H1 (cell line): ENCODE data around the gene VSTM2B. TPM values are rescaled to one million over a fixed set of nuclear protein-coding genes. Genes with fewer than 3 reads are reported as not detected.

Source experiments
- CBX5 ChIP-seq: fragments of 300-800, 300-1000 bp; sonication (generic); IDR thresholded peaks from 2 replicates; pipeline ENCODE4 v1.7.1; 2016; ENCODE audit warnings: antibody characterized with exemption, low read length, low read depth
- CHD2 ChIP-seq: IDR thresholded peaks from 2 replicates; pipeline ENCODE4 v1.6.1; 2012; ENCODE audit warnings: low read length, improper control_type of control experiment
- GABPA ChIP-seq: IDR thresholded peaks from 2 replicates; pipeline ENCODE4 v1.6.1; 2011; ENCODE audit warnings: mild to moderate bottlenecking, low read length, moderate library complexity, borderline replicate concordance; ENCODE audit not compliant: insufficient read depth
- KDM4A ChIP-seq: IDR thresholded peaks from one replicate; pipeline ENCODE4 v1.7.1; 2012; ENCODE audit warnings: low read depth, mild to moderate bottlenecking, moderate library complexity, low read length, inconsistent platforms; ENCODE audit not compliant: severe bottlenecking
- RXRA ChIP-seq: IDR thresholded peaks from 2 replicates; pipeline ENCODE4 v1.6.1; 2011; ENCODE audit warnings: low read depth, mild to moderate bottlenecking, low read length, moderate library complexity; ENCODE audit not compliant: insufficient read depth
- SAP30 ChIP-seq: fragments of 300-600 bp; sonication (generic); IDR thresholded peaks from 2 replicates; pipeline ENCODE4 v1.7.1; 2012; ENCODE audit warnings: low read length, moderate library complexity, mild to moderate bottlenecking, inconsistent platforms; ENCODE audit not compliant: insufficient read depth, insufficient replicate concordance
- SIX5 ChIP-seq: IDR thresholded peaks from 2 replicates; pipeline ENCODE4 v1.6.1; 2011; ENCODE audit warnings: mild to moderate bottlenecking, low read depth, low read length
- SP1 ChIP-seq: IDR thresholded peaks from 2 replicates; pipeline ENCODE4 v1.6.1; 2011; ENCODE audit warnings: low read depth, low read length
- SP2 ChIP-seq: IDR thresholded peaks from 2 replicates; pipeline ENCODE4 v1.6.1; 2012; ENCODE audit warnings: mild to moderate bottlenecking, low read length, inconsistent platforms
- polyA plus RNA-seq, 7 experiments: library from polyadenylated mRNA; depleted of rRNA in 3 of 7; stranded (reverse) in 5 of 7; unstranded in 2 of 7; fragments of >200 nt in 5 of 7; fragments of 200-250 nt in 2 of 7; gene quantifications; 1 replicate in 5 of 7; 2 replicates in 1 of 7; 4 replicates in 1 of 7; pipeline versions ENCODE4 v1.2.1 to v1.2.3, GENCODE V29; 2011 to 2013; ENCODE audit warnings: missing spikeins in 2 of 7, mixed read lengths in 2 of 7
- total RNA-seq: library from RNA; stranded (reverse); fragmentation: NEBNext Ultra II Directional; extraction: Animal tissue kit (Norgen Biotek cat#: 25700); gene quantifications from 2 replicates; pipeline ENCODE4 v1.2.1, GENCODE V29; 2021

Gene VSTM2B
- total and polyA plus RNA-seq, 2 of the 8 experiments (the other 6 are each of a cell fraction or from before 2014, with no cell fraction given) = 0.82 to 1.5 TPM

DNA sequence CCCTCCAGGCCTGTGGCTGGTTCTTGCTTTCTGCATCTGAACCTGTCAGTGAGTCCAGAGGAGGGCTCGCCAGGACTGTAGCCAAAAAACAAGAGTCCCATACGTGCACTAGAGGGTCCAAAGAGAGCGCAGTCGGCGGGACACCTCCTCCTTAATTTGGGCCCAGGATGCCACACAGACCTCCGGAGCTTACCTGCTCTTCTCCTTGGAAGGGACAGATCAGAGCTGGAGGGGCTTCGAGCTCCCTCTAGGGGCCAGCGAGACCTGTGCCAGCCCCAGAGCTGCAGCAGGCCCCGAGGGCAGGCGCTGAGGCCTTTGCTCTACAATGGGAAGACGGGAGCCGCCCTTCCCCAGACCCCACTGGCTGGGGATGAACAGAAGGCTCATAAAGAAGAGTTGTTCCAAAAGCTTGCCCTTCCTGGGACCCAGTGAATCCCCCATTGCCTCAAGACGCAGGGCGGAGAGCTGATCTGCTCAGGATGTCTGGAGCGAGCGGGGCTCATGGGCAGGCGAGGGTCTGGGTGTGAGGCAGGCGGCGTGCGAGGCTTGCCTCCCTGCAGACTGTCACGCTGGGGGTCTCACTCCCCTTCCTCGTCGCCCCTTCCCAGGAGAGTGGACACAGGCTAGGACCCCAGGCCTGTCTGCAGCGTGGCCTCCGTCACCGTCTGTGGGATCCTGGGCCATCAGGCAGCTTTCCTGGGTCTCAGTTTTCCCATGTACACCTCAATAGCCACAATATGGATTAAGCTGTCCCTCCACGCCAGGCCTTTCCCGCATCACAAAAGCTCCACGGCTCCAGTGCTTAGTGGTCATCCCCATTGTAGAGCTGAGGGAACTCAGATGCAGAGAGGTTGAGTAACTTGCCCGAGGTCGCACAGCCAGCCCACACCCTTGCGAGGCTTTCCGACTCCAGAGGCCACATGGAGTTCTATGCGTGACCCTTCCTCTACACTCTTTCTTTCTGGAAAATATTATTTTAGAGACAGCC is 46.9 kb upstream of the VSTM2B start (continued):
- TF ChIP-seq SIX5 (no peak), RXRA (no peak), CHD2 (no peak), GABPA (peak; percentile 70; the same call in 1 of the 2 replicates), SP1 (no peak), CBX5 (no peak), SP2 (no peak), KDM4A (no peak), SAP30 (no peak)
